WTC11 (cell line): Measurements from ENCODE around the gene MVB12A. TPM values are rescaled to one million over a fixed set of nuclear protein-coding genes. Genes with fewer than 3 reads are reported as not detected.

Experiments used
- ATAC-seq: fragments of 200-7000 bp; cut with Tn5 transposase; 2 replicates; pipeline ENCODE4 v1.10.0; 2021; ENCODE audit warnings: mild to moderate bottlenecking, moderate library complexity
- CTCF ChIA-PET: fragments of 300-600 bp; sonication (Branson Sonifier 250); formaldehyde crosslinking; loops from one replicate; lab custom pipeline; 2021; ENCODE audit warnings: antibody characterized with exemption; lab: Charles Lee
- POLR2A ChIA-PET: fragments of 350-600 bp; sonication (Branson Sonifier 250); formaldehyde crosslinking; loops from one replicate; lab custom pipeline; 2021; ENCODE audit warnings: antibody characterized with exemption; lab: Charles Lee
- DNase-seq: peaks from one replicate; pipeline ENCODE4 v3.0.0; 2021; ENCODE audit warnings: low spot score
- H3K27ac Mint-ChIP-seq: 2 replicates; pipeline ENCODE4 v1.8.0; 2021; ENCODE audit warnings: mixed read lengths
- H3K27me3 Mint-ChIP-seq: 2 replicates; pipeline ENCODE4 v1.8.0; 2021; ENCODE audit warnings: low read depth, mild to moderate bottlenecking, moderate library complexity, mixed read lengths
- H3K36me3 Mint-ChIP-seq: 2 replicates; pipeline ENCODE4 v1.8.0; 2021; ENCODE audit warnings: mixed read lengths
- H3K4me1 Mint-ChIP-seq: 2 replicates; pipeline ENCODE4 v1.8.0; 2022; ENCODE audit warnings: mixed read lengths
- H3K4me3 Mint-ChIP-seq: 2 replicates; pipeline ENCODE4 v1.8.0; 2021; ENCODE audit warnings: mild to moderate bottlenecking, moderate library complexity, mixed read lengths
- H3K9me3 Mint-ChIP-seq: 2 replicates; pipeline ENCODE4 v1.8.0; 2021; ENCODE audit warnings: mixed read lengths
- ATF2 ChIP-seq: sonication (generic); formaldehyde crosslinking; IDR thresholded peaks from 2 replicates; pipeline ENCODE4 v1.8.1; 2022; ENCODE audit warnings: low read depth, missing genetic modification reagents, borderline replicate concordance
- ATF6 ChIP-seq: sonication (generic); formaldehyde crosslinking; IDR thresholded peaks from 2 replicates; pipeline ENCODE4 v1.8.1; 2023; ENCODE audit warnings: mild to moderate bottlenecking, missing genetic modification reagents
- CTCF ChIP-seq: fragments of 200-600 bp; IDR thresholded peaks from 2 replicates; pipeline ENCODE4 v1.8.0; 2022; ENCODE audit warnings: antibody characterized with exemption
- E2F1 ChIP-seq: sonication (generic); formaldehyde crosslinking; IDR thresholded peaks from 2 replicates; pipeline ENCODE4 v1.8.0; 2022; ENCODE audit warnings: mild to moderate bottlenecking, missing genetic modification reagents
- EMX1 ChIP-seq: fragments of 250-450 bp; sonication (Bioruptor Pico); IDR thresholded peaks from 2 replicates; pipeline ENCODE4 v1.8.0; 2021; ENCODE audit warnings: mild to moderate bottlenecking
- ERG ChIP-seq: fragments of 250-450 bp; sonication (Bioruptor Pico); IDR thresholded peaks from 2 replicates; pipeline ENCODE4 v1.8.0; 2021; ENCODE audit warnings: mild to moderate bottlenecking
- GTF2I ChIP-seq: fragments of 250-450 bp; sonication (Bioruptor Pico); conservative IDR thresholded peaks from 2 replicates; pipeline ENCODE4 v1.4.0; 2021; ENCODE audit warnings: mild to moderate bottlenecking
- HMGA2 ChIP-seq: fragments of 250-450 bp; sonication (Bioruptor Pico); IDR thresholded peaks from 2 replicates; pipeline ENCODE4 v1.4.0; 2021; ENCODE audit warnings: mild to moderate bottlenecking, moderate library complexity
- JAZF1 ChIP-seq: fragments of 250-450 bp; sonication (Bioruptor Pico); IDR thresholded peaks from 2 replicates; pipeline ENCODE4 v1.9.0; 2021; ENCODE audit warnings: moderate library complexity, mild to moderate bottlenecking, inconsistent platforms
- MAX ChIP-seq: sonication (generic); formaldehyde crosslinking; IDR thresholded peaks from 2 replicates; pipeline ENCODE4 v1.8.0; 2022; ENCODE audit warnings: mild to moderate bottlenecking, missing genetic modification reagents
- MYBL2 ChIP-seq: sonication (generic); formaldehyde crosslinking; IDR thresholded peaks from 2 replicates; pipeline ENCODE4 v1.8.1; 2023; ENCODE audit warnings: mild to moderate bottlenecking, moderate library complexity, missing genetic modification reagents
- NFE2L1 ChIP-seq: sonication (generic); formaldehyde crosslinking; IDR thresholded peaks from 2 replicates; pipeline ENCODE4 v1.8.1; 2023; ENCODE audit warnings: missing genetic modification reagents
- NR1H2 ChIP-seq: sonication (generic); formaldehyde crosslinking; IDR thresholded peaks from 2 replicates; pipeline ENCODE4 v1.9.0; 2021; ENCODE audit warnings: mild to moderate bottlenecking, moderate library complexity, missing genetic modification reagents
- PRRX2 ChIP-seq: fragments of 250-450 bp; sonication (Bioruptor Pico); IDR thresholded peaks from 2 replicates; pipeline ENCODE4 v1.8.0; 2021; ENCODE audit warnings: mild to moderate bottlenecking
- RORB ChIP-seq: fragments of 250-450 bp; sonication (Bioruptor Pico); IDR thresholded peaks from 2 replicates; pipeline ENCODE4 v1.9.0; 2021; ENCODE audit warnings: mild to moderate bottlenecking
- SMAD3 ChIP-seq: sonication (generic); formaldehyde crosslinking; IDR thresholded peaks from 2 replicates; pipeline ENCODE4 v1.8.0; 2022; ENCODE audit warnings: missing genetic modification reagents, mild to moderate bottlenecking, borderline replicate concordance
- STAT6 ChIP-seq: sonication (generic); formaldehyde crosslinking; conservative IDR thresholded peaks from 2 replicates; pipeline ENCODE4 v1.8.1; 2023; ENCODE audit warnings: mild to moderate bottlenecking, low read depth, missing genetic modification reagents, moderate library complexity
- USF1 ChIP-seq: sonication (generic); formaldehyde crosslinking; IDR thresholded peaks from 2 replicates; pipeline ENCODE4 v1.8.0; 2022; ENCODE audit warnings: mild to moderate bottlenecking, missing genetic modification reagents
- ZNF416 ChIP-seq: fragments of 250-450 bp; sonication (Bioruptor Pico); IDR thresholded peaks from 2 replicates; pipeline ENCODE4 v1.9.0; 2021; ENCODE audit warnings: mild to moderate bottlenecking, inconsistent platforms
- ZNF671 ChIP-seq: fragments of 250-450 bp; sonication (Bioruptor Pico); IDR thresholded peaks from 2 replicates; pipeline ENCODE4 v1.8.0; 2021; ENCODE audit warnings: mild to moderate bottlenecking
- total RNA-seq: library from RNA; stranded (reverse); gene quantifications from 3 replicates; pipeline ENCODE4 v1.2.3, GENCODE V29; 2021

Gene MVB12A
- total RNA-seq, 1 experiment from 2014 or later, result 58.7 TPM

- Mint-ChIP-seq H3K27ac (peak overlapping the region; percentile 89), H3K9me3 (no peaks in the 10 kb centered on the region), H3K4me1 (peaks cover 32% of the 10 kb centered on the region), H3K4me3 (peak overlapping the region; percentile 74), H3K27me3 (no peaks in the 10 kb centered on the region), H3K36me3 (0 out of 2 replicates have a peak, but pooled peaks cover 3% of the 10 kb centered on the region)
- CTCF ChIA-PET, result interaction anchor here (0.6 to 1.9 kb wide), 29 partner anchors 7 to 371 kb away, joined by 3 to 23 read pairs (median 4); partner anchors contain the start of genes MVB12A, PGLS and TMEM221
- DNase-seq (peak; percentile 77), ATAC-seq (peak; percentile 90)
- POLR2A ChIA-PET, result interaction anchor here (0.6 to 1.9 kb wide), 12 partner anchors 8 to 427 kb away, joined by 3 to 27 read pairs (median 3); partner anchors contain the start of gene MVB12A
- TF ChIP-seq PRRX2 (CRISPR knock-in tag) (no peak), USF1 (CRISPR knock-in tag) (0 out of 2 replicates have a peak, but pooled peaks have one; percentile 12), NFE2L1 (no peak), JAZF1 (CRISPR knock-in tag) (no peak), MAX (CRISPR knock-in tag) (0 out of 2 replicates have a peak, but pooled peaks have one; percentile 53), ZNF671 (CRISPR knock-in tag) (no peak), GTF2I (no peak), RORB (CRISPR knock-in tag) (no peak), ATF2 (CRISPR knock-in tag) (no peak), SMAD3 (CRISPR knock-in tag) (no peak), ERG (CRISPR knock-in tag) (no peak)
Measured at GRCh38 chr19:17402982-17403855, 16.6 kb upstream of the MVB12A start.

- ATAC-seq, result peak; percentile 10
- 0 out of 2 replicates have a peak, but pooled peaks cover 3% of the 10 kb centered on the region for H3K36me3 Mint-ChIP-seq
- peak; percentile 33 for DNase-seq
- peak overlapping the region; percentile 74 for H3K4me3 Mint-ChIP-seq
- H3K4me1 Mint-ChIP-seq, result peaks cover 32% of the 10 kb centered on the region
- H3K27me3 Mint-ChIP-seq, result no peaks in the 10 kb centered on the region
- H3K9me3 Mint-ChIP-seq, result no peaks in the 10 kb centered on the region
- peak overlapping the region; percentile 79 for H3K27ac Mint-ChIP-seq
- POLR2A ChIA-PET, result interaction anchor here (0.5 to 1.9 kb wide), 11 partner anchors 8 to 123 kb away, joined by 3 to 27 read pairs (median 3); partner anchors contain the start of genes DDA1, MRPL34 and MVB12A
- CTCF ChIA-PET, result interaction anchor here (0.6 to 1.9 kb wide), 22 partner anchors 8 to 202 kb away, joined by 3 to 23 read pairs (median 6); partner anchors contain the start of gene MVB12A
- TF ChIP-seq JAZF1 (CRISPR knock-in tag) (no peak), STAT6 (no peak), EMX1 (CRISPR knock-in tag) (no peak), NR1H2 (no peak), ZNF416 (no peak), ATF6 (no peak), USF1 (CRISPR knock-in tag) (no peak), MYBL2 (CRISPR knock-in tag) (no peak), CTCF (no peak), HMGA2 (CRISPR knock-in tag) (no peak), E2F1 (no peak)
Measured at GRCh38 chr19:17404015-17404414, 15.8 kb upstream of the MVB12A start.
